Measurements from ENCODE around the gene METTL2B. TPM values are rescaled to one million over a fixed set of nuclear protein-coding genes. Genes with fewer than 3 reads are reported as not detected.
"Not testable (repeated sequence)": the region's sequence is repeated elsewhere in the genome, so short reads cannot be mapped to it uniquely, and the experiment has no call there.

The METTL2B gene
- total RNA-seq, 2 experiments from 2014 or later: 57.3 to 59.8 TPM

GRCh38 chr7:128477336-128477690, 765 bp downstream of the METTL2B start:
- peaks cover 15% of the 10 kb centered on the region for H3K36me3 Mint-ChIP-seq
- H3K27me3 Mint-ChIP-seq, DNase-seq, H3K9me3 Mint-ChIP-seq: not testable (repeated sequence)
- peak overlapping the region; percentile 99 for H3K27ac Mint-ChIP-seq
- peak overlapping the region; percentile 88 for H3K4me3 Mint-ChIP-seq
- H3K4me1 Mint-ChIP-seq: peaks cover 23% of the 10 kb centered on the region

GRCh38 chr7:128479082-128479481, 2.5 kb downstream of the METTL2B start:
- H3K4me1 Mint-ChIP-seq: peaks cover 23% of the 10 kb centered on the region
- not testable (repeated sequence) for H3K4me3 Mint-ChIP-seq, H3K27me3 Mint-ChIP-seq, DNase-seq, H3K9me3 Mint-ChIP-seq
- peaks cover 16% of the 10 kb centered on the region for H3K36me3 Mint-ChIP-seq
- H3K27ac Mint-ChIP-seq: peak overlapping the region; percentile 16

GRCh38 chr7:128488134-128488533, 11.6 kb downstream of the METTL2B start:
- H3K27me3 Mint-ChIP-seq, H3K9me3 Mint-ChIP-seq, H3K4me3 Mint-ChIP-seq, H3K27ac Mint-ChIP-seq, DNase-seq, H3K4me1 Mint-ChIP-seq, H3K36me3 Mint-ChIP-seq: not testable (repeated sequence)

GRCh38 chr7:128497405-128497804, 20.9 kb downstream of the METTL2B start:
- DNase-seq: no peak
- H3K27me3 Mint-ChIP-seq: no peaks in the 10 kb centered on the region
- no peak overlapping the region for H3K27ac Mint-ChIP-seq
- H3K4me3 Mint-ChIP-seq: no peak overlapping the region
- no peaks in the 10 kb centered on the region for H3K9me3 Mint-ChIP-seq
- H3K4me1 Mint-ChIP-seq: no peaks in the 10 kb centered on the region
- peaks cover 17% of the 10 kb centered on the region for H3K36me3 Mint-ChIP-seq

GRCh38 chr7:128505416-128505815, 28.9 kb downstream of the METTL2B start:
- H3K36me3 Mint-ChIP-seq, H3K27me3 Mint-ChIP-seq, DNase-seq, H3K4me3 Mint-ChIP-seq, H3K9me3 Mint-ChIP-seq, H3K27ac Mint-ChIP-seq: not testable (repeated sequence)
- H3K4me1 Mint-ChIP-seq: peaks cover 12% of the 10 kb centered on the region

GRCh38 chr7:128506819-128507218, 30.3 kb downstream of the METTL2B start:
- Mint-ChIP-seq H3K4me1 (peaks cover 12% of the 10 kb centered on the region), H3K27ac (peak overlapping the region; percentile 29)
- not testable (repeated sequence) for DNase-seq, H3K36me3 Mint-ChIP-seq, H3K9me3 Mint-ChIP-seq, H3K4me3 Mint-ChIP-seq, H3K27me3 Mint-ChIP-seq

GRCh38 chr7:128507321-128507993, 30.9 kb downstream of the METTL2B start:
- not testable (repeated sequence) for H3K9me3 Mint-ChIP-seq, H3K27me3 Mint-ChIP-seq, H3K4me3 Mint-ChIP-seq, H3K27ac Mint-ChIP-seq, DNase-seq, H3K36me3 Mint-ChIP-seq
- H3K4me1 Mint-ChIP-seq: peaks cover 12% of the 10 kb centered on the region

- H3K9me3 Mint-ChIP-seq, H3K36me3 Mint-ChIP-seq, H3K4me3 Mint-ChIP-seq, H3K4me1 Mint-ChIP-seq, DNase-seq, H3K27me3 Mint-ChIP-seq, H3K27ac Mint-ChIP-seq: not testable (repeated sequence)
Measured at GRCh38 chr7:128511692-128512091, 35.1 kb downstream of the METTL2B start.

GRCh38 chr7:128515232-128515631, 38.7 kb downstream of the METTL2B start:
- H3K36me3 Mint-ChIP-seq, H3K4me3 Mint-ChIP-seq, DNase-seq, H3K27me3 Mint-ChIP-seq, H3K27ac Mint-ChIP-seq, H3K4me1 Mint-ChIP-seq, H3K9me3 Mint-ChIP-seq: not testable (repeated sequence)

GRCh38 chr7:128517023-128517422, 40.5 kb downstream of the METTL2B start:
- H3K27me3 Mint-ChIP-seq, H3K27ac Mint-ChIP-seq, H3K4me3 Mint-ChIP-seq, DNase-seq, H3K36me3 Mint-ChIP-seq, H3K9me3 Mint-ChIP-seq, H3K4me1 Mint-ChIP-seq: not testable (repeated sequence)

- not testable (repeated sequence) for H3K27me3 Mint-ChIP-seq, H3K4me3 Mint-ChIP-seq, H3K4me1 Mint-ChIP-seq, H3K9me3 Mint-ChIP-seq, H3K36me3 Mint-ChIP-seq
- DNase-seq: peak; percentile 80
- peak overlapping the region; percentile 81 for H3K27ac Mint-ChIP-seq
Measured at GRCh38 chr7:128523226-128523931, 46.8 kb downstream of the METTL2B start.

- not testable (repeated sequence) for DNase-seq, H3K4me3 Mint-ChIP-seq, H3K27me3 Mint-ChIP-seq, H3K4me1 Mint-ChIP-seq, H3K27ac Mint-ChIP-seq, H3K36me3 Mint-ChIP-seq, H3K9me3 Mint-ChIP-seq
Measured at GRCh38 chr7:128523932-128524524, 47.5 kb downstream of the METTL2B start.

- not testable (repeated sequence) for H3K4me3 Mint-ChIP-seq, H3K27me3 Mint-ChIP-seq, DNase-seq, H3K36me3 Mint-ChIP-seq, H3K27ac Mint-ChIP-seq, H3K9me3 Mint-ChIP-seq
- H3K4me1 Mint-ChIP-seq: peaks cover 12% of the 10 kb centered on the region
Measured at GRCh38 chr7:128525584-128525983, 49.0 kb downstream of the METTL2B start.

GRCh38 chr7:128526062-128526466, 49.5 kb downstream of the METTL2B start:
- peaks cover 12% of the 10 kb centered on the region for H3K4me1 Mint-ChIP-seq
- not testable (repeated sequence) for H3K27ac Mint-ChIP-seq, H3K9me3 Mint-ChIP-seq, H3K36me3 Mint-ChIP-seq, H3K4me3 Mint-ChIP-seq, DNase-seq, H3K27me3 Mint-ChIP-seq

- peaks cover 17% of the 10 kb centered on the region for H3K4me1 Mint-ChIP-seq
- not testable (repeated sequence) for H3K27me3 Mint-ChIP-seq, H3K27ac Mint-ChIP-seq, H3K9me3 Mint-ChIP-seq, H3K36me3 Mint-ChIP-seq, H3K4me3 Mint-ChIP-seq, DNase-seq
Measured at GRCh38 chr7:128529191-128529590, 52.6 kb downstream of the METTL2B start.
